ENCODE measurements around the gene ITGB2.

- TF ChIP-seq, protein P1, sequence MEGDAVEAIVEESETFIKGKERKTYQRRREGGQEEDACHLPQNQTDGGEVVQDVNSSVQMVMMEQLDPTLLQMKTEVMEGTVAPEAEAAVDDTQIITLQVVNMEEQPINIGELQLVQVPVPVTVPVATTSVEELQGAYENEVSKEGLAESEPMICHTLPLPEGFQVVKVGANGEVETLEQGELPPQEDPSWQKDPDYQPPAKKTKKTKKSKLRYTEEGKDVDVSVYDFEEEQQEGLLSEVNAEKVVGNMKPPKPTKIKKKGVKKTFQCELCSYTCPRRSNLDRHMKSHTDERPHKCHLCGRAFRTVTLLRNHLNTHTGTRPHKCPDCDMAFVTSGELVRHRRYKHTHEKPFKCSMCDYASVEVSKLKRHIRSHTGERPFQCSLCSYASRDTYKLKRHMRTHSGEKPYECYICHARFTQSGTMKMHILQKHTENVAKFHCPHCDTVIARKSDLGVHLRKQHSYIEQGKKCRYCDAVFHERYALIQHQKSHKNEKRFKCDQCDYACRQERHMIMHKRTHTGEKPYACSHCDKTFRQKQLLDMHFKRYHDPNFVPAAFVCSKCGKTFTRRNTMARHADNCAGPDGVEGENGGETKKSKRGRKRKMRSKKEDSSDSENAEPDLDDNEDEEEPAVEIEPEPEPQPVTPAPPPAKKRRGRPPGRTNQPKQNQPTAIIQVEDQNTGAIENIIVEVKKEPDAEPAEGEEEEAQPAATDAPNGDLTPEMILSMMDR (IDR thresholded peaks at IDR 0.05), result no peak
- TF ChIP-seq POLR2A (IDR thresholded peaks at IDR 0.05), result no peak
Measured at GRCh38 chr21:44883250-44883649, 37.4 kb downstream of the ITGB2 start.

Data from heart left ventricle (tissue), 13 donors.